ENCODE data around the gene USP35. TPM values are rescaled to one million over a fixed set of nuclear protein-coding genes. Genes with fewer than 3 reads are reported as not detected.

USP35 gene
- total and polyA plus RNA-seq, 2 experiments from 2014 or later: 2.9 to 7.3 TPM

DNA sequence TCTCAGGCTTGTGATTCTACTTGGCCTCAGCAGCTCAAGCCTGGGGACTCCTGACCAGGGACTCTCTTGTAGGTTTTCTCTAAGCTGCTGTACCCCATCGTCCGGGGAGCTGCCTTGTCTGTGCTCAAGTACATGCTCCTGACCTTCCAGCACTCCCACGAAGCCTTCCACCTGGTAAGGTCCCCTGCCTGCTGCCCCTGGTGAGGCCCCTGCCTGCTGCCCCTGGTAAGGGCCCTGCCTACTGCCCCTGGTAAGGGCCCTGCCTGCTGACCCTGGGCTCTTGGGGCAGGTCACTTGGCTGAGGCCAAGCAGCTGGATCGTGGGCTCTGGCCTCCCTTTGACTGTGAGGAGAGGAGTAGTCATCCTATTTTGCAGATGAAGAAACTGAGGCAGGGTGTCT, 11.3 kb downstream of the USP35 start:
- H4K20me1 ChIP-seq (ENCODE audit: insufficient read depth, poor library complexity, severe bottlenecking): no peaks in the 10 kb centered on the region
- WGBS (ENCODE audit: low lambda C conversion rate, missing lambda C conversion rate): 94% methylated on average over 4 of the region's 4 CpGs
- H3K4me2 ChIP-seq: no peak overlapping the region
- peaks cover 2% of the 10 kb centered on the region for H3K4me1 ChIP-seq (ENCODE audit: insufficient read depth)
- no peaks in the 10 kb centered on the region for H3K36me3 ChIP-seq (replicated peaks; ENCODE audit: insufficient read depth, low read depth)
- peaks cover 9% of the 10 kb centered on the region for H3K79me2 ChIP-seq
- H3K27ac ChIP-seq: no peak overlapping the region
- no peaks in the 10 kb centered on the region for H3K9me3 ChIP-seq (ENCODE audit: low read depth)
- H3K9me2 ChIP-seq (replicated peaks; ENCODE audit: insufficient read depth): no peaks in the 10 kb centered on the region
- no peak for TF ChIP-seq EZH2phosphoT487 (IDR thresholded peaks at IDR 0.05; ENCODE audit: low read depth, severe bottlenecking, unreplicated experiment)
- no peak for TF ChIP-seq EZH2 (IDR thresholded peaks at IDR 0.05; ENCODE audit: borderline replicate concordance)
- TF ChIP-seq, protein P1, sequence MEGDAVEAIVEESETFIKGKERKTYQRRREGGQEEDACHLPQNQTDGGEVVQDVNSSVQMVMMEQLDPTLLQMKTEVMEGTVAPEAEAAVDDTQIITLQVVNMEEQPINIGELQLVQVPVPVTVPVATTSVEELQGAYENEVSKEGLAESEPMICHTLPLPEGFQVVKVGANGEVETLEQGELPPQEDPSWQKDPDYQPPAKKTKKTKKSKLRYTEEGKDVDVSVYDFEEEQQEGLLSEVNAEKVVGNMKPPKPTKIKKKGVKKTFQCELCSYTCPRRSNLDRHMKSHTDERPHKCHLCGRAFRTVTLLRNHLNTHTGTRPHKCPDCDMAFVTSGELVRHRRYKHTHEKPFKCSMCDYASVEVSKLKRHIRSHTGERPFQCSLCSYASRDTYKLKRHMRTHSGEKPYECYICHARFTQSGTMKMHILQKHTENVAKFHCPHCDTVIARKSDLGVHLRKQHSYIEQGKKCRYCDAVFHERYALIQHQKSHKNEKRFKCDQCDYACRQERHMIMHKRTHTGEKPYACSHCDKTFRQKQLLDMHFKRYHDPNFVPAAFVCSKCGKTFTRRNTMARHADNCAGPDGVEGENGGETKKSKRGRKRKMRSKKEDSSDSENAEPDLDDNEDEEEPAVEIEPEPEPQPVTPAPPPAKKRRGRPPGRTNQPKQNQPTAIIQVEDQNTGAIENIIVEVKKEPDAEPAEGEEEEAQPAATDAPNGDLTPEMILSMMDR (IDR thresholded peaks at IDR 0.05; ENCODE audit: poor library complexity): no peak
- H2AFZ ChIP-seq: no peak overlapping the region
- H3K4me3 ChIP-seq: no peak overlapping the region
- H3K27me3 ChIP-seq: no peaks in the 10 kb centered on the region
- DNase-seq (ENCODE audit: low spot score): no peak

DNA sequence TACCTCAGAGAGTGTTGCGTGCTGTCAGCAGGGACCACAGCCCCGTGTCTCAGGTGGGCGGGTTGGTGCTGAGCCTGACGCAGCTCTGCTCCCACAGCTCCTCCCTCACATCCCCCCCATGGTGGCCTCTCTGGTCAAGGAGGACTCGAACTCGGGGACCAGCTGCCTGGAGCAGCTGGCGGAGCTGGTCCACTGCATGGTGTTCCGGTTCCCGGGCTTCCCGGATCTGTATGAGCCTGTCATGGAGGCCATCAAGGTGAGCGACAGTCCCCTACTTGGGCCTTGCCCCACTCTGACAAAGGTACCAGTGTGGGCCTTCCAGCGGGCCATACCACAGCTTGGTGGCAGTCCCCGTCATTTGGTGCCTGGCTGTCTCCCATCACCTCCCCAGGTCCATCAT, 11.8 kb downstream of the USP35 start:
- DNase-seq (ENCODE audit: low spot score): no peak
- Histone ChIP-seq H3K9me3 (ENCODE audit: low read depth) (no peaks in the 10 kb centered on the region), H4K20me1 (ENCODE audit: insufficient read depth, poor library complexity, severe bottlenecking) (no peaks in the 10 kb centered on the region), H3K27me3 (no peaks in the 10 kb centered on the region), H3K27ac (no peak overlapping the region), H2AFZ (no peak overlapping the region), H3K9me2 (replicated peaks; ENCODE audit: insufficient read depth) (no peaks in the 10 kb centered on the region), H3K36me3 (replicated peaks; ENCODE audit: insufficient read depth, low read depth) (no peaks in the 10 kb centered on the region), H3K4me3 (no peak overlapping the region), H3K4me2 (no peak overlapping the region), H3K4me1 (ENCODE audit: insufficient read depth) (no peaks in the 10 kb centered on the region), H3K79me2 (peaks cover 4% of the 10 kb centered on the region)
- 97% methylated on average over 13 of the region's 13 CpGs for WGBS (ENCODE audit: low lambda C conversion rate, missing lambda C conversion rate)
- TF ChIP-seq, protein P1 (IDR thresholded peaks at IDR 0.05; ENCODE audit: poor library complexity): no peak
- TF ChIP-seq EZH2 (IDR thresholded peaks at IDR 0.05; ENCODE audit: borderline replicate concordance): no peak

DNA sequence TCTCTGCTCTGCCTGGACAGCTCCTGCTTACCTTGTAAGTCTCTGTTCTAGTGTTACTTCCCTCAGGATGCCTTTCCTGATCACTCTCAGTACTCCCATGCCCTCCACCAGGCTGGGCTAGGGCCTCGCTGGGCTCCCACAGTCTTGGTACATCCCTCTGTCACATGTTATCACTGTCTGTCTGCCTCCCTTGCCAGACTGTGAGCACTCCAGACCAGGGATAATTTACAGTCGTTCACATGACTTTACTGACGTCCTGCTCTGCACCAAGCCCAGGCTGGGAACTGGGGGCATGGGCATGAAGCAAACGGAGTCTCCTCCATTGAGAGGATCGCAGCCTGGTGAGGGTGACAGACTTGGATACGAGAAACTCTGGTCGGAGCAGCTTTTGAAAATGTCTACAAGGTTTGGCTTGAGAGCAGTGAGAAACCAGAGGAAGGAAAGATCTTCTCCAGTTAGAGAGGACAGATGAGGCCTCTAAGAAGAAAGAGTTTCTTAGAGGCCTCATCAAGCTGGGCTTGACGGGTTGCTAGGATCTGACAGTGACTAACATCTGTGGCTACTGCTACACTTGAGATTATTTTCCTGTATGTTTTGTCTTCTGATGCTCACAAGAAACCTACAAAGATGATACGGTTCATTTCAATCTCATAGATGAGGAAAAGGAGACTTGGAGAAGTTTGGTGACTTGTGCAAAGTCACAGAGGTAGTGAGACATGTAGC, 12.5 kb downstream of the USP35 start:
- no peaks in the 10 kb centered on the region for H3K79me2 ChIP-seq
- no peaks in the 10 kb centered on the region for H3K9me3 ChIP-seq (ENCODE audit: low read depth)
- 76% methylated on average over 9 of the region's 9 CpGs for whole genome bisulfite sequencing (ENCODE audit: low lambda C conversion rate, missing lambda C conversion rate)
- no peaks in the 10 kb centered on the region for H4K20me1 ChIP-seq (ENCODE audit: insufficient read depth, poor library complexity, severe bottlenecking)
- no peaks in the 10 kb centered on the region for H3K4me1 ChIP-seq (ENCODE audit: insufficient read depth)
- TF ChIP-seq EZH2 (IDR thresholded peaks at IDR 0.05; ENCODE audit: borderline replicate concordance): no peak
- no peak for TF ChIP-seq EZH2phosphoT487 (IDR thresholded peaks at IDR 0.05; ENCODE audit: low read depth, severe bottlenecking, unreplicated experiment)
- TF ChIP-seq, protein P1 (IDR thresholded peaks at IDR 0.05; ENCODE audit: poor library complexity): no peak
- no peak for DNase-seq (ENCODE audit: low spot score)
- no peak overlapping the region for H2AFZ ChIP-seq
- no peak overlapping the region for H3K4me3 ChIP-seq
- no peak overlapping the region for H3K4me2 ChIP-seq
- no peaks in the 10 kb centered on the region for H3K27me3 ChIP-seq
- no peaks in the 10 kb centered on the region for H3K9me2 ChIP-seq (replicated peaks; ENCODE audit: insufficient read depth)
- H3K36me3 ChIP-seq (replicated peaks; ENCODE audit: insufficient read depth, low read depth): no peaks in the 10 kb centered on the region
- no peak overlapping the region for H3K27ac ChIP-seq

All from hepatocyte (in vitro differentiated cells).